T-helper 1 cell treated with Interleukin-12 subunit alpha and Interleukin-12 subunit beta and Interleukin-4 antibody, amounts not matched to agents 30 μg/mL and 1 μg/mL, for 36 hours (primary cell): ENCODE data around the gene NECTIN4.
A peak's percentile ranks its signal among the peaks of the same experiment; 100 is the strongest.
"Not testable (repeated sequence)": the region's sequence is repeated elsewhere in the genome, so short reads cannot be mapped to it uniquely, and the experiment has no call there.

ENCODE experiments used
- H3K27ac Mint-ChIP-seq: one replicate; pipeline ENCODE4 v1.8.0; 2021; ENCODE audit warnings: mild to moderate bottlenecking, mixed read lengths
- H3K27me3 Mint-ChIP-seq: one replicate; pipeline ENCODE4 v1.8.0; 2021; ENCODE audit warnings: low read depth, mixed read lengths
- H3K36me3 Mint-ChIP-seq: one replicate; pipeline ENCODE4 v1.8.0; 2021; ENCODE audit warnings: low read depth, mixed read lengths
- H3K4me1 Mint-ChIP-seq: one replicate; pipeline ENCODE4 v1.8.0; 2021; ENCODE audit warnings: low read depth, mixed read lengths
- H3K4me3 Mint-ChIP-seq: one replicate; pipeline ENCODE4 v1.8.0; 2021; ENCODE audit warnings: mild to moderate bottlenecking, moderate library complexity, mixed read lengths
- H3K9me3 Mint-ChIP-seq: one replicate; pipeline ENCODE4 v1.8.0; 2021; ENCODE audit warnings: mixed read lengths

Gene NECTIN4

DNA sequence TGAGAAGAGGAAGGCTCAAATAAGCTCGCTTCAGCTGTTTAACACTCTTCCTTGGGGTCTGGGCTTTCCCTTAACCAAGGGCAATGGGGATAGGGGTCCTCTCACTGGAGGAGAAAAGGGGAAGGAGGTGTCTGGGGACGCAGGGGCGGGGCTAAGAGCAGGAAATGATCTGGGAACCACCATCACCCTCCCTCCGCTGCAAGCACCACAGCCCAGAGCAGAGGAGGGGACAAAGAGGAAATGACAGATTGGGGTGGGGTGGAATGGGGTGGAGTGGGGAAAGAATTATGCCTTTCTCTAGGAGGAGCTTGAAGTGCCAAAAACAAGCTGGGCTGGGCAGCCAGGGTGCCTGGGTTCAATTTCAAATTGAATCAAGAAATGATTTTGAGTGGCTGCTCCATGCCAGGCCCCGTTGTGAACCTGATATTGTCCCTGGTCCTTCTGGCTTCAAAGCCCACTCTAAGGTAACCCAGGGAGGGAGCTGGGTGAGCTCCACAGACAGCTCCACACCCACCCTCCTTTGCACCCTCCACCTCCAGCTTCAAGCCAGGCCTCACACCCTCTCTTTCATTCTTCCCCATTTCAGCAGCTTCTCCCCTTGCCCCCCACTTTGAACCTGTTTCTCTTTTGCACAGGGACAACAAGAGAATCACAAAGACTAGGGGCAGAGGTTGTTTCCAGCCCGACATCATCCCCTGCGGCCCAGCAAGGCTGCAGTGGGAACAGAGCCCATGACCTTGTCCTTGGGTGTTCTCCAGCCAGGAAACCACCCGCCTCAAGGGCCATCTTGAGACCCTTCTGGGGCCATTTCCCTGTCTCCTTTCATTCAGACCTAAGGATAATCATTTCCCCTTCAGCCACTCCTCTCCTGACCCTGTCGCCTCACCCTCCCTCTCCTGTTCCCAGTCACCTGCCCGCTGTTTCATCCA lies 20.8 kb downstream of the NECTIN4 start:
- no peaks in the 10 kb centered on the region for H3K27me3 Mint-ChIP-seq
- peak overlapping the region; percentile 100 for H3K27ac Mint-ChIP-seq
- peaks cover 36% of the 10 kb centered on the region for H3K36me3 Mint-ChIP-seq
- H3K9me3 Mint-ChIP-seq = no peaks in the 10 kb centered on the region
- H3K4me3 Mint-ChIP-seq = peak overlapping the region; percentile 100
- H3K4me1 Mint-ChIP-seq = peaks cover 55% of the 10 kb centered on the region

- peaks cover 54% of the 10 kb centered on the region for H3K4me1 Mint-ChIP-seq
- H3K27ac Mint-ChIP-seq = peak overlapping the region; percentile 93
- H3K36me3 Mint-ChIP-seq = peaks cover 47% of the 10 kb centered on the region
- peak overlapping the region; percentile 100 for H3K4me3 Mint-ChIP-seq
- no peaks in the 10 kb centered on the region for H3K27me3 Mint-ChIP-seq
- no peaks in the 10 kb centered on the region for H3K9me3 Mint-ChIP-seq
Observed at GRCh38 chr1:161066694-161067093, 22.7 kb downstream of the NECTIN4 start.

GRCh38 chr1:161065681-161066080 lies 23.7 kb downstream of the NECTIN4 start:
- H3K36me3 Mint-ChIP-seq = peaks cover 47% of the 10 kb centered on the region
- peaks cover 49% of the 10 kb centered on the region for H3K4me1 Mint-ChIP-seq
- H3K27ac Mint-ChIP-seq, H3K9me3 Mint-ChIP-seq, H3K27me3 Mint-ChIP-seq, H3K4me3 Mint-ChIP-seq: not testable (repeated sequence)

- Mint-ChIP-seq H3K4me3 (peak overlapping the region; percentile 80), H3K4me1 (peaks cover 41% of the 10 kb centered on the region), H3K36me3 (peaks cover 55% of the 10 kb centered on the region), H3K27ac (peak overlapping the region; percentile 77)
- not testable (repeated sequence) for H3K9me3 Mint-ChIP-seq, H3K27me3 Mint-ChIP-seq
Observed at GRCh38 chr1:161063936-161064335, 25.4 kb downstream of the NECTIN4 start.

- Mint-ChIP-seq H3K27me3 (no peaks in the 10 kb centered on the region), H3K9me3 (no peaks in the 10 kb centered on the region), H3K36me3 (peaks cover 44% of the 10 kb centered on the region), H3K27ac (no peak overlapping the region), H3K4me1 (peaks cover 34% of the 10 kb centered on the region), H3K4me3 (no peak overlapping the region)
Observed at GRCh38 chr1:161061419-161061818, 27.9 kb downstream of the NECTIN4 start.

DNA sequence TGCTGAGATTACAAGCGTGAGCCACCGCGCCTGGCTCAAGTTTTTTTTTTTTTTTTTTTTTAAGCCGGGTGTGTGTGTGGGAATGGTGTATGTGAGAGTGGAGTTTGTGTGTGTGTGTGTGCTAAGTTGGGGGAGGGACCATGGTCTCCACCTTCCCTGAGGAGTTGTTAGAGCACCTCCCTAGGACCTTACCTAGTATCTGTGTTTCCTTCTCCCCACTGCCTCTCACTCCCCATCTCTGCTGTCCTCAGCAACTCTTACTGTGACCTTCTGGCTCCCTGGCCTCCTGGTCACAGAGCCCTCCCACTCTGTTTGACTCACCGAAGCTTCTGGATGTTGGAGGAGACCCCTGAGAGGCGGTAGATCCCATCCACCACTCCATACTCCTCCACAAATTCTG lies 30.1 kb downstream of the NECTIN4 start:
- Mint-ChIP-seq H3K27ac (no peak overlapping the region), H3K36me3 (peaks cover 44% of the 10 kb centered on the region)

GRCh38 chr1:161054805-161055204 lies 34.6 kb downstream of the NECTIN4 start:
- peaks cover 55% of the 10 kb centered on the region for H3K36me3 Mint-ChIP-seq
- H3K9me3 Mint-ChIP-seq = no peaks in the 10 kb centered on the region
- no peaks in the 10 kb centered on the region for H3K27me3 Mint-ChIP-seq
- no peak overlapping the region for H3K4me3 Mint-ChIP-seq
- H3K27ac Mint-ChIP-seq = no peak overlapping the region
- peaks cover 24% of the 10 kb centered on the region for H3K4me1 Mint-ChIP-seq

More for the DNA sequence above, 30.1 kb downstream of the NECTIN4 start:
- Mint-ChIP-seq H3K4me3 (no peak overlapping the region), H3K4me1 (peaks cover 34% of the 10 kb centered on the region), H3K27me3 (no peaks in the 10 kb centered on the region), H3K9me3 (no peaks in the 10 kb centered on the region)

DNA sequence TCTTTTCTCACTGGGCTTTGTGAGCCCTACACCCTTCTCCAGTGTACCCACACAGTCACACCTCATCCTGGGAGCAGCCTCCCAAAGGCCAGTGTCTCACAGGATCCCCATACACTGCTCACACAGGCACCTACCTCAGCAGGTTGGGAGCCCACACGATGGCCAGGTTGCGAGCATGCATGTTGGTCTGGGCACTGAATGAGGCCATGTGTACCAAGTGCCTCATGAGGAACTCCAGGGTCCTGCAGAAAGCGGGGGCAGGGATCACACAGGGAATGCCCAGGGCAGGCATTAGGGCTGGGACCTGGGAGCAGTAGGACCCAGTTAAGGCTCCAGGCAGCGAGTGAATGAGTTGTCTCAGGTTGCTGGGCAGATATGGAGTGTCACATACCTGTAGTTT lies 35.1 kb downstream of the NECTIN4 start:
- H3K4me3 Mint-ChIP-seq = no peak overlapping the region
- no peaks in the 10 kb centered on the region for H3K27me3 Mint-ChIP-seq
- peaks cover 56% of the 10 kb centered on the region for H3K36me3 Mint-ChIP-seq
- peaks cover 24% of the 10 kb centered on the region for H3K4me1 Mint-ChIP-seq
- H3K9me3 Mint-ChIP-seq = no peaks in the 10 kb centered on the region
- no peak overlapping the region for H3K27ac Mint-ChIP-seq

- Mint-ChIP-seq H3K4me3 (no peak overlapping the region), H3K4me1 (peaks cover 29% of the 10 kb centered on the region), H3K9me3 (no peaks in the 10 kb centered on the region), H3K27me3 (no peaks in the 10 kb centered on the region), H3K27ac (no peak overlapping the region), H3K36me3 (peaks cover 65% of the 10 kb centered on the region)
Observed at GRCh38 chr1:161052899-161053298, 36.5 kb downstream of the NECTIN4 start.

DNA sequence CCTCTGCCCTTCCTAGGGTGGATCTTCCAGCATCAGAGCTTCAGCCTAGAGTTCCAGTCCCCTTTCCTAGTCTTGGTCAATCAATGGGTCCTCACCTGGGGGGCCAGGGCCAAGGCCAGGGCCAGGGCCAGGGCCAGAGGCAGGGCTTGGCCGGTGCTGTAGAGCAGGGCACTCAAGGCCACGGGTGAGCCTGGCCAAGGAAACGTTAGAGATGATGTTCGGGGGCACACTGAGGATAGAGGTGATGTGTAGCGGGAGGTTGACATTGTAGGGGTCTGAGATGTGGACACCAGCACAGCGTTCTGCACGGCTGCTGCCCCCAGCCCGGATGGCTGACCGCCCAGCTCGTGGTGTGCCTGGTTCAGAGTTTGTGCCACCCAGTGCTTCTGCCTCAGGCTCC lies 38.1 kb downstream of the NECTIN4 start:
- Mint-ChIP-seq H3K4me1 (peaks cover 28% of the 10 kb centered on the region), H3K27me3 (no peaks in the 10 kb centered on the region), H3K27ac (no peak overlapping the region), H3K9me3 (no peaks in the 10 kb centered on the region), H3K4me3 (no peak overlapping the region), H3K36me3 (peaks cover 66% of the 10 kb centered on the region)

GRCh38 chr1:161048949-161049722 lies 40.2 kb downstream of the NECTIN4 start:
- H3K27ac Mint-ChIP-seq = peak overlapping the region; percentile 78
- no peaks in the 10 kb centered on the region for H3K27me3 Mint-ChIP-seq
- H3K36me3 Mint-ChIP-seq = peaks cover 75% of the 10 kb centered on the region
- no peaks in the 10 kb centered on the region for H3K9me3 Mint-ChIP-seq
- H3K4me1 Mint-ChIP-seq = peaks cover 34% of the 10 kb centered on the region
- no peak overlapping the region for H3K4me3 Mint-ChIP-seq

DNA sequence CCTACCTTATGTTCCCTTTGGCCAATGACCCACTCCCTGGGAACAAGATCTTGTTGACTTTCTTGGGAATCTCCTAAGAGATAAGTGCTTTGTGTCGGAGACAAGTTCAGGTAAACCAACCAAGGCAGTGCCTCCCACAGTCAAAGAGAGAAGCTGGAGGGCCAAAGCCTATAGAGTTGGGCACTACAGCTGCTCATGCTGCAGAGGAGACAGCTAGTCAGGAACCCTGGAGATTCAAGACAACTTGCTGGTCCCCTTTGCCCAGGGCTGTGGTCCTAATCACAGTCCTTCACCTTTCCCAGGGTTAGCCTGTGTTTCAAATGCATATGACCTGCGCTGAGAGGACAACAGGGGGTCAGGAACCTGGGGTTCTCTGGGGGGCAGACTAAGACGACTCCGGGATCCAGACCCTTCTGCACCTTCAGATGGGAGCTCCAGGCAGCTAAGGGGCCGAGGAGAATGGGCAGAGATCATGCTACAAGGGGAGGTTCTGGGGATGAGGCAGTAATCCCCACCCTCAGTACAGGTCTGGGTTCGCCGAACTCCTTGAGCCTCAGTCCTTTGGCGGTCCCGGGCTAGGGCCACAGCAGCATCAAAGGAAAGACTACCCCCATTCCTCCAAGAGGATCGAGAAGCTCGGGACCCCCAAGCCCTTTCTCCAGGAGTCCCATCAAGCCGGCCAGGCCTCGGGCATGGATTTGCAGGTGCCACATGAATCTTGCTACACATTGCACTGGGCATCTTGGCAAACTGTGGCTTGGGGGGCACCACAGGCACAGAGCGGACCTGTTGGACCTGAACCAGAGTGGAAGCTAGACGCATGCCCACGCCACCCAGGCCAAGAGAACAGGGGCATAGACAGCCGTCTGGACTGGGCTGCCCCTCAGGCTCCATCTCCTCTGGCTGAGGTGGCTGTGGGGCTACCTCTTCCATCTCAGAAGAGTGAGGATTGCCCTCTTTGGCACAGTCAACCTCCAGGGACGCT lies 41.6 kb downstream of the NECTIN4 start:
- Mint-ChIP-seq H3K36me3 (peaks cover 66% of the 10 kb centered on the region), H3K27me3 (no peaks in the 10 kb centered on the region), H3K9me3 (no peaks in the 10 kb centered on the region), H3K27ac (peak overlapping the region; percentile 98), H3K4me3 (no peak overlapping the region), H3K4me1 (peaks cover 34% of the 10 kb centered on the region)

DNA sequence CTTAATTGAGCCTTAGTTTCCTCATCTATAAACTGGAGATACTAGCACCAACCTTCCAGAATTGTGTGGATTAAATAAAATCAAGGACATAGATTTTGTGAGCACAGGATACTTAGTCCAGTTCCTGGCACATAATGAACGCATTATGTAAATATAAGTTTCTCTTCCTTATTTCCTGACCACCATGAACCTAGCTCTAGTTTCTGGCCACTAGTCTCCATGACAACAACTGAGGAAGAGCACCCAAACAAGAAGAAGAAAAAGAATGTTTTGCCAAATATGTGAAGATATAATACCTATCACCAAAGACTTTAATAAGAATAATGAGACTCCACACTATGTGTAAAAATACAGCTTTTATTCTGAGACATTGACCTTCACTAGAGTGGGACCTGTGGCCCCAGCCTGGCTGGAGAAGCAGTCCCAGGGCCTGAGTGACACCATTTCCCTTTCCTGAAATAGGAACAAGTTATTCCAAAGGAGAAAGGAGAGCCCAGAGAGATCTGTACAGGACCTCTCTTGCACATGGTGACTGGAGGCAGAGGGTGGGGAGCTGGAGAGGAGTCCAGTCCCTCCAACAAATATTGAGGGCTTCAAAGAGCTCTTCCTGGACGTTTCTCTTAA lies 42.6 kb downstream of the NECTIN4 start:
- peak overlapping the region; percentile 84 for H3K4me3 Mint-ChIP-seq
- peaks cover 31% of the 10 kb centered on the region for H3K4me1 Mint-ChIP-seq
- H3K36me3 Mint-ChIP-seq = peaks cover 64% of the 10 kb centered on the region
- H3K27me3 Mint-ChIP-seq = no peaks in the 10 kb centered on the region
- no peaks in the 10 kb centered on the region for H3K9me3 Mint-ChIP-seq
- H3K27ac Mint-ChIP-seq = peak overlapping the region; percentile 98
